H9 (cell line): ENCODE results near the gene MROH8. TPM values are rescaled to one million over a fixed set of nuclear protein-coding genes. Genes with fewer than 3 reads are reported as not detected.

Source experiments
- DNase-seq: peaks from one replicate; pipeline ENCODE4 v3.0.0-alpha.2; 2017
- H2AFZ ChIP-seq: one replicate; pipeline ENCODE4 v1.6.1; 2013; ENCODE audit warnings: mild to moderate bottlenecking, low read length, control low read depth, moderate library complexity
- H2AK5ac ChIP-seq: 2 replicates; pipeline ENCODE4 v1.6.1; 2013; ENCODE audit warnings: low read length, control low read depth, mixed read lengths; ENCODE audit not compliant: insufficient read length
- H2BK120ac ChIP-seq: one replicate; pipeline ENCODE4 v1.6.1; 2013; ENCODE audit warnings: low read depth, mild to moderate bottlenecking, low read length, control low read depth, inconsistent platforms; ENCODE audit not compliant: poor library complexity, severe bottlenecking
- H2BK12ac ChIP-seq: 2 replicates; pipeline ENCODE4 v1.6.1; 2013; ENCODE audit warnings: low read length, control low read depth, mixed read lengths, low read depth; ENCODE audit not compliant: insufficient read length
- H2BK15ac ChIP-seq: 2 replicates; pipeline ENCODE4 v1.6.1; 2013; ENCODE audit warnings: low read depth, low read length, control low read depth
- H2BK20ac ChIP-seq: one replicate; pipeline ENCODE4 v1.6.1; 2013; ENCODE audit warnings: low read depth, mild to moderate bottlenecking, low read length, control low read depth, inconsistent platforms; ENCODE audit not compliant: poor library complexity, severe bottlenecking
- H2BK5ac ChIP-seq: 2 replicates; pipeline ENCODE4 v1.6.1; 2013; ENCODE audit warnings: low read length, control low read depth, mixed read lengths; ENCODE audit not compliant: insufficient read length
- H3K14ac ChIP-seq: 2 replicates; pipeline ENCODE4 v1.6.1; 2013; ENCODE audit warnings: low read length, control low read depth; ENCODE audit not compliant: insufficient read depth
- H3K18ac ChIP-seq: 2 replicates; pipeline ENCODE4 v1.6.1; 2013; ENCODE audit warnings: low read depth, mild to moderate bottlenecking, mixed read lengths, low read length, control low read depth; ENCODE audit not compliant: insufficient read length
- H3K23ac ChIP-seq: 2 replicates; pipeline ENCODE4 v1.6.1; 2013; ENCODE audit warnings: low read length, control low read depth, mixed read lengths, low read depth; ENCODE audit not compliant: insufficient read length
- H3K23me2 ChIP-seq: 2 replicates; pipeline ENCODE4 v1.6.1; 2013; ENCODE audit warnings: low read depth, mild to moderate bottlenecking, mixed read lengths, low read length, control low read depth; ENCODE audit not compliant: insufficient read length, poor library complexity, severe bottlenecking
- H3K27ac ChIP-seq: 2 replicates; pipeline ENCODE4 v1.5.1; 2013; ENCODE audit warnings: low read length, control low read depth, mixed read lengths, low read depth; ENCODE audit not compliant: insufficient read length
- H3K27me3 ChIP-seq: 2 replicates; pipeline ENCODE4 v1.6.1; 2013; ENCODE audit warnings: low read length, control low read depth, inconsistent platforms; ENCODE audit not compliant: insufficient read depth
- H3K4ac ChIP-seq: 2 replicates; pipeline ENCODE4 v1.6.1; 2013; ENCODE audit warnings: low read depth, mild to moderate bottlenecking, control low read depth, inconsistent platforms, low read length, moderate library complexity
- H3K4me1 ChIP-seq: 2 replicates; pipeline ENCODE4 v1.6.1; 2013; ENCODE audit warnings: low read length, control low read depth, inconsistent platforms; ENCODE audit not compliant: insufficient read depth
- H3K4me2 ChIP-seq: 2 replicates; pipeline ENCODE4 v1.6.1; 2013; ENCODE audit warnings: low read length, control low read depth, mixed read lengths; ENCODE audit not compliant: insufficient read length, insufficient read depth
- H3K56ac ChIP-seq: 2 replicates; pipeline ENCODE4 v1.6.1; 2013; ENCODE audit warnings: low read depth, mild to moderate bottlenecking, mixed read lengths, low read length, control low read depth; ENCODE audit not compliant: insufficient read length
- H3K79me1 ChIP-seq: 2 replicates; pipeline ENCODE4 v1.6.1; 2013; ENCODE audit warnings: low read depth, mild to moderate bottlenecking, moderate library complexity, low read length, control low read depth, inconsistent platforms; ENCODE audit not compliant: insufficient read depth, poor library complexity, severe bottlenecking
- H3K79me2 ChIP-seq: 2 replicates; pipeline ENCODE4 v1.6.1; 2013; ENCODE audit warnings: low read length, control low read depth, inconsistent platforms; ENCODE audit not compliant: insufficient read depth
- H3K9ac ChIP-seq: 2 replicates; pipeline ENCODE4 v1.6.1; 2013; ENCODE audit warnings: low read length, control low read depth, mixed read lengths; ENCODE audit not compliant: insufficient read length; ENCODE audit errors: extremely low read depth
- H3K9me3 ChIP-seq: one replicate; pipeline ENCODE4 v1.6.1; 2013; ENCODE audit warnings: low read depth, low read length, inconsistent platforms; ENCODE audit not compliant: control insufficient read depth
- H3T11ph ChIP-seq: one replicate; pipeline ENCODE4 v1.6.1; 2013; ENCODE audit warnings: mild to moderate bottlenecking, low read length, control low read depth, inconsistent platforms
- H4K20me1 ChIP-seq: one replicate; pipeline ENCODE4 v1.6.1; 2013; ENCODE audit not compliant: control insufficient read depth, insufficient read length, insufficient read depth
- H4K5ac ChIP-seq: 2 replicates; pipeline ENCODE4 v1.6.1; 2013; ENCODE audit warnings: low read depth, mild to moderate bottlenecking, mixed read lengths, low read length, control low read depth; ENCODE audit not compliant: insufficient read length
- H4K8ac ChIP-seq: replicated peaks from 2 replicates; pipeline ENCODE4 v1.6.1; 2013; ENCODE audit warnings: low read length, control low read depth, mixed read lengths, low read depth; ENCODE audit not compliant: insufficient read length
- H4K91ac ChIP-seq: 2 replicates; pipeline ENCODE4 v1.6.1; 2013; ENCODE audit warnings: low read depth, mild to moderate bottlenecking, moderate library complexity, mixed read lengths, low read length, control low read depth; ENCODE audit not compliant: insufficient read length
- H3K27ac Mint-ChIP-seq, 3 experiments: 2 replicates in 2 of 3; 3 replicates in 1 of 3; pipeline ENCODE4 v1.8.0; 2020 to 2021; ENCODE audit warnings: mixed read lengths in 3 of 3, mild to moderate bottlenecking in 1 of 3, moderate library complexity in 1 of 3
- H3K27me3 Mint-ChIP-seq: 2 replicates; pipeline ENCODE4 v1.8.0; 2021; ENCODE audit warnings: low read depth, mild to moderate bottlenecking, moderate library complexity, mixed read lengths
- H3K36me3 Mint-ChIP-seq, 3 experiments: 2 replicates in 2 of 3; 3 replicates in 1 of 3; pipeline ENCODE4 v1.8.0; 2020 to 2021; ENCODE audit warnings: low read depth in 3 of 3, mixed read lengths in 3 of 3; ENCODE audit not compliant: insufficient read depth in 1 of 3
- H3K4me1 Mint-ChIP-seq, 2 experiments: 2 replicates each; pipeline ENCODE4 v1.8.0; 2020; ENCODE audit warnings: mixed read lengths in 2 of 2
- H3K4me3 Mint-ChIP-seq, 2 experiments: 2 replicates in 1 of 2; 3 replicates in 1 of 2; pipeline ENCODE4 v1.8.0; 2020 to 2021; ENCODE audit warnings: mild to moderate bottlenecking in 2 of 2, mixed read lengths in 2 of 2, moderate library complexity in 1 of 2
- H3K9me3 Mint-ChIP-seq, 2 experiments: 2 replicates in 1 of 2; 3 replicates in 1 of 2; pipeline ENCODE4 v1.8.0; 2020; ENCODE audit warnings: mild to moderate bottlenecking in 2 of 2, mixed read lengths in 2 of 2, moderate library complexity in 1 of 2
- WGBS: extraction: QIAGEN DNeasy Blood & Tissue Kit; methylation state at CpG from one replicate; pipeline ENCODE4 v1.1.7; 2013; ENCODE audit warnings: missing lambda C conversion rate, low lambda C conversion rate, mixed read lengths; ENCODE audit not compliant: insufficient read length; ENCODE audit errors: extremely low coverage; 5-methylcytosine and 5-hydroxymethylcytosine counted together
- total RNA-seq: library from RNA; stranded (reverse); gene quantifications from 2 replicates; pipeline ENCODE4 v1.2.1, GENCODE V29; 2021
- TF ChIP-seq, protein P1 (sequence below): fragments of 200-600 bp; sonication (generic); conservative IDR thresholded peaks from 3 replicates; pipeline ENCODE4 v1.8.0; 2021; ENCODE audit warnings: antibody characterized with exemption, mild to moderate bottlenecking

The MROH8 gene
- total RNA-seq, 1 experiment from 2014 or later: 0.90 TPM

DNA sequence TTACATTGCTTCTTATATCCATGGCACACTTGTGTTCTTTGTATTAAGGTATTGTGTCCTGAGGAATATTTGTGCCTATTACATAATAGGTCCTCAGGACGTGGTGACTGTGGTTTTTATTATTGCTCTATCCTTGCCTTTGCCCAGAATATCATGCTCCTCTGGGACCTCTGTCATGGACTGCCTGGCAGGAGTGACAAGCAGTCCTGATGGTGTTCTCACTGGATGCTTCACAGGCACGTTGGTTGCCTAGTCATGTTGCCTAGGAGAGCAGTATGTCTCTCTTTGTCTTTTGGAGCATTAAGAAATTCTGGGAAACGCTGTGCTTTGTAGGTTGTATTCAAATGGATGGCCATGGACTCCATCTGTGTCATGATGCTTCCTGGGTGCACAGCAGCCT, 24.7 kb upstream of the MROH8 start:
- no peaks in the 10 kb centered on the region for H3K79me1 ChIP-seq
- H3K4me1 ChIP-seq: no peaks in the 10 kb centered on the region
- no peaks in the 10 kb centered on the region for H3K9me3 ChIP-seq
- Mint-ChIP-seq H3K4me3 (no peak overlapping the region), H3K36me3 (peaks cover 54 to 89% (median 72%) of the 10 kb centered on the region in 3 experiments), H3K9me3 (no peaks in the 10 kb centered on the region), H3K27me3 (no peaks in the 10 kb centered on the region), H3K27ac (peak overlapping the region in 2 of 3 experiments; percentile 58 to 81; a peak in 3 of 7 replicates), H3K4me1 (no peaks in the 10 kb centered on the region)
- H3K27me3 ChIP-seq: no peaks in the 10 kb centered on the region
- H3K4me2 ChIP-seq: no peak overlapping the region
- H4K8ac ChIP-seq: no peak overlapping the region
- no peak overlapping the region for H3T11ph ChIP-seq
- no peak overlapping the region for H2BK120ac ChIP-seq
- DNase-seq: no peak
- no peak overlapping the region for H3K18ac ChIP-seq
- no peak overlapping the region for H2BK20ac ChIP-seq
- no peak overlapping the region for H4K91ac ChIP-seq
- no peaks in the 10 kb centered on the region for H3K23me2 ChIP-seq
- H2AFZ ChIP-seq: no peak overlapping the region
- no peak overlapping the region for H3K9ac ChIP-seq
- H3K4ac ChIP-seq: no peak overlapping the region
- H2BK12ac ChIP-seq: no peak overlapping the region
- TF ChIP-seq, protein P1, sequence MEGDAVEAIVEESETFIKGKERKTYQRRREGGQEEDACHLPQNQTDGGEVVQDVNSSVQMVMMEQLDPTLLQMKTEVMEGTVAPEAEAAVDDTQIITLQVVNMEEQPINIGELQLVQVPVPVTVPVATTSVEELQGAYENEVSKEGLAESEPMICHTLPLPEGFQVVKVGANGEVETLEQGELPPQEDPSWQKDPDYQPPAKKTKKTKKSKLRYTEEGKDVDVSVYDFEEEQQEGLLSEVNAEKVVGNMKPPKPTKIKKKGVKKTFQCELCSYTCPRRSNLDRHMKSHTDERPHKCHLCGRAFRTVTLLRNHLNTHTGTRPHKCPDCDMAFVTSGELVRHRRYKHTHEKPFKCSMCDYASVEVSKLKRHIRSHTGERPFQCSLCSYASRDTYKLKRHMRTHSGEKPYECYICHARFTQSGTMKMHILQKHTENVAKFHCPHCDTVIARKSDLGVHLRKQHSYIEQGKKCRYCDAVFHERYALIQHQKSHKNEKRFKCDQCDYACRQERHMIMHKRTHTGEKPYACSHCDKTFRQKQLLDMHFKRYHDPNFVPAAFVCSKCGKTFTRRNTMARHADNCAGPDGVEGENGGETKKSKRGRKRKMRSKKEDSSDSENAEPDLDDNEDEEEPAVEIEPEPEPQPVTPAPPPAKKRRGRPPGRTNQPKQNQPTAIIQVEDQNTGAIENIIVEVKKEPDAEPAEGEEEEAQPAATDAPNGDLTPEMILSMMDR: no peak
- no peak overlapping the region for H3K23ac ChIP-seq
- WGBS: no CpG with 5 or more reads among the region's 3 CpGs
- no peak overlapping the region for H4K5ac ChIP-seq
- no peak overlapping the region for H2BK15ac ChIP-seq
- H2AK5ac ChIP-seq: no peak overlapping the region
- H2BK5ac ChIP-seq: no peak overlapping the region
- H3K27ac ChIP-seq: no peak overlapping the region
- H4K20me1 ChIP-seq: no peaks in the 10 kb centered on the region
- H3K14ac ChIP-seq: no peak overlapping the region
- peaks cover 2% of the 10 kb centered on the region; the same call in 1 of the 2 replicates for H3K79me2 ChIP-seq
- no peak overlapping the region for H3K56ac ChIP-seq
